ENCODE measurements around the gene TMEM266. TPM values are rescaled to one million over a fixed set of nuclear protein-coding genes. Genes with fewer than 3 reads are reported as not detected.

The TMEM266 gene
- total RNA-seq, 4 donors from 2014 or later = 0.27 to 2.7 (median 1.5) TPM

GRCh38 chr15:76174654-76175053 lies 114.9 kb downstream of the TMEM266 start:
- intact Hi-C loops (cut with DNase I; ENCODE audit: low total_unique reads) = no loop called here
- no peak overlapping the region for H3K4me3 ChIP-seq (ENCODE audit: low read depth, poor library complexity, severe bottlenecking)
- no peak for TF ChIP-seq CTCF (IDR thresholded peaks at IDR 0.05)
- no peak for TF ChIP-seq POLR2A (IDR thresholded peaks at IDR 0.05)
- DNase-seq (ENCODE audit: low spot score in 2 of 2) = no peak
- 89 to 97% methylated on average over 5 of the region's 5 CpGs for WGBS, 2 donors

GRCh38 chr15:76175442-76175841 lies 115.7 kb downstream of the TMEM266 start:
- no peak for DNase-seq (ENCODE audit: low spot score in 2 of 2)
- intact Hi-C loops (cut with DNase I; ENCODE audit: low total_unique reads) = no loop called here

GRCh38 chr15:76176059-76176458 lies 116.3 kb downstream of the TMEM266 start:
- WGBS, 2 donors = 94 to 98% methylated on average over 6 to 7 of the region's 10 CpGs
- no peak overlapping the region for H3K4me3 ChIP-seq (ENCODE audit: low read depth, poor library complexity, severe bottlenecking)
- DNase-seq (ENCODE audit: low spot score in 2 of 2) = no peak
- no peak for TF ChIP-seq CTCF (IDR thresholded peaks at IDR 0.05)
- no peak for TF ChIP-seq POLR2A (IDR thresholded peaks at IDR 0.05)
- intact Hi-C loops (cut with DNase I; ENCODE audit: low total_unique reads) = no loop called here

More at GRCh38 chr15:76175442-76175841, 115.7 kb downstream of the TMEM266 start:
- 91 to 92% methylated on average over 8 of the region's 8 CpGs for WGBS, 2 donors
- no peak overlapping the region for H3K4me3 ChIP-seq (ENCODE audit: low read depth, poor library complexity, severe bottlenecking)
- no peak for TF ChIP-seq CTCF (IDR thresholded peaks at IDR 0.05)
- no peak for TF ChIP-seq POLR2A (IDR thresholded peaks at IDR 0.05)

- H3K4me3 ChIP-seq (ENCODE audit: low read depth, poor library complexity, severe bottlenecking) = no peak overlapping the region
- TF ChIP-seq POLR2A (IDR thresholded peaks at IDR 0.05) = no peak
- TF ChIP-seq CTCF (IDR thresholded peaks at IDR 0.05) = no peak
- no peak for DNase-seq (ENCODE audit: low spot score in 2 of 2)
- 79 to 89% methylated on average over 15 of the region's 15 CpGs for WGBS, 2 donors
- intact Hi-C loops (cut with DNase I; ENCODE audit: low total_unique reads) = no loop called here
Observed at GRCh38 chr15:76176487-76177085, 116.8 kb downstream of the TMEM266 start.

DNA sequence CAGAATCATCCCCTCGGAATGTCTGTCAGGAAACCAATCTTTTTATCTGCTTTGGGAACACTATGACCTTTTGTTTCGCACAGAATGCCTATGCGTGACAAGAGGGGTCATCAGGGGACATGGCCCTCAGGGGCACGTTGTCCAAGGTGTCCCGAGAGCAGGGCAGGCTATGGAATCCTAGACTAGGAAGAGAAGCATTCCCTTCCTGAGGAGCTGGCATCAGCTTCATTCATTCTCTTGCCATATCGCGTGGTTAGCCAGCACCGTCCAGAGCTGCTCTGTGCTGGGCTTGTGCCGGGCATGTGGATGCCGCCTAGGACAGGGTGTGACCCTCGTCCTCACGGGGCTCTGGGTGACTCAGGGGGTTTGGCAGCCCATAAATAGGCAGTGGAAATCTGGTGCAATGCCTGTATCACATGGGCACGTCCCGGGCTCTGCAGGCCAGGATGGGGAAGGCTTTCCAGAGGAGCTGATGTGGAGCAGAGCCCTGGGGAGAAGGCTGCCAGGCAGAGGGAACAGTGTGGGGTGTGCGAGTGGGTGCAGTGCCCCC lies 117.8 kb downstream of the TMEM266 start:
- intact Hi-C loops (cut with DNase I; ENCODE audit: low total_unique reads) = no loop called here
- TF ChIP-seq POLR2A (IDR thresholded peaks at IDR 0.05) (no peak), CTCF (IDR thresholded peaks at IDR 0.05) (no peak)
- WGBS, 2 donors = 17 to 28% methylated on average over 15 of the region's 15 CpGs
- DNase-seq (ENCODE audit: low spot score in 2 of 2) = peak; percentile 81 to 95
- H3K4me3 ChIP-seq (ENCODE audit: low read depth, poor library complexity, severe bottlenecking) = no peak overlapping the region

All from lower leg skin (tissue), 4 donors.